Embryonic facial prominence (tissue), 1 donor: ENCODE results near the gene RTN4R.
"Not testable (repeated sequence)": the region's sequence is repeated elsewhere in the genome, so short reads cannot be mapped to it uniquely, and the experiment has no call there.

Experiments
- DNase-seq: peaks from one replicate; pipeline ENCODE4 v3.0.0-alpha.2; 2016; ENCODE audit errors: extremely low spot score

Gene RTN4R

GRCh38 chr22:20268279-20269012 is at the start of gene RTN4R:
RTN4R (minus strand) TSS chr22:20268318; CDS start chr22:20268092, 226 bp downstream.
- no peak for DNase-seq

GRCh38 chr22:20317402-20318042 is 49.4 kb upstream of the RTN4R start:
- DNase-seq = not testable (repeated sequence)

DNA sequence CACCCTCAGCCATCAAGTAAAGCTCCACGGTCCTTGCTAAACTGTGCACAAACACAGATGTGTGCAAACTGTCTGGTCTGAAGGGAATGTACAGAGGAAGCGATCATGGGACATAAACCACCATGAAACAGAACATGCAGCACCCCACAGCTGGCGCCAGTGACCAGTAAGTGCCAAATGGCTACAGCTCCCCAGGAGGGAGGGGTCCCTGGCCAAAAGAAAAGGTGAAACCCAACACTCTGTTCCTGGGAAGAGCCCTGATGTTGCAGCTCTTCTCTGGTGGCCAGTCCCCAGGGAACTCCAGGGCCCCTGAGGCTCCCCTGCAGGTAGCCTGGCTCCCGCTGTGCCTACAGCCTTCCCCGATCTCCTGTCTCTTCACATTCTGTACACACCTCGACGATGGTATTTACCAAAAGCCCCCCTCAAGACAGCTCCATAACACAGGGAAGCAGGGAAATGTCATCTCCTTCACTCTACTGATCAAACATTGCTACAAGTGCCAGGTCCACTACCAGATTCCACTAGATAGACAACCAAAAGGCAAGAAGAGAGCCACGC is 48.8 kb upstream of the RTN4R start:
- DNase-seq = no peak

DNA sequence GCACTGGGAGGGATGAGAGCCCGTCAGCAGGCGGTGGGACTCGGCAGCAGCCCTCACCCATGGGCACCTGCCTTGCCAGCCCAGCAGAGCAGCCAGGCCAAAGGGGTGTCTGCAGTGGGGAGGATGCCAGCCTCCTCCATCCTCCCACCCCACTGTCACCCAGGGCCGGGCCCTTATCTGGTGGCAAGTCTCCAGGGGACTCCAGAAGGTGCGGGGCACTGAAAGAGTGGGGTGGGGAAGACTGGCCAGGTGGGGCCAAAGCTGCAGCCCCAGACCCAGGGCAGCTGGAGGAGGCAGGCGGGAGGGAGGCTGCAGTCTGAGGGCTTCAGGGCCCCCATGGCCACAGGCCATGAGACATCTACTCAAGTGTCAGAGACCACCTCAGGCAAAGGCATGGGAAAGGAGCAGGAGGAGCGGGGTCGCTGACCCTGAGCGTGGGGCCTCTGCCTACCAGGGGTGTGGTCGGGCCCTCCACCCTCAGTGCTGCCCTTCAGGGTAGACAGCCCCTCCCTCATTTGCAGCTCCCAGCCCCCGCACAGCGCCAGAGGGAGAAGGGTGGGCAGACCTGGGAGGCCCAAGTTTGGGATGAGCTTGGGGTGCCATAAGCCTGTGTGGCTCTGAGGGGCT is 48.2 kb upstream of the RTN4R start:
- no peak for DNase-seq

- no peak for DNase-seq
These were observed 47.5 kb upstream of the RTN4R start for GRCh38 chr22:20315337-20316216.

DNA sequence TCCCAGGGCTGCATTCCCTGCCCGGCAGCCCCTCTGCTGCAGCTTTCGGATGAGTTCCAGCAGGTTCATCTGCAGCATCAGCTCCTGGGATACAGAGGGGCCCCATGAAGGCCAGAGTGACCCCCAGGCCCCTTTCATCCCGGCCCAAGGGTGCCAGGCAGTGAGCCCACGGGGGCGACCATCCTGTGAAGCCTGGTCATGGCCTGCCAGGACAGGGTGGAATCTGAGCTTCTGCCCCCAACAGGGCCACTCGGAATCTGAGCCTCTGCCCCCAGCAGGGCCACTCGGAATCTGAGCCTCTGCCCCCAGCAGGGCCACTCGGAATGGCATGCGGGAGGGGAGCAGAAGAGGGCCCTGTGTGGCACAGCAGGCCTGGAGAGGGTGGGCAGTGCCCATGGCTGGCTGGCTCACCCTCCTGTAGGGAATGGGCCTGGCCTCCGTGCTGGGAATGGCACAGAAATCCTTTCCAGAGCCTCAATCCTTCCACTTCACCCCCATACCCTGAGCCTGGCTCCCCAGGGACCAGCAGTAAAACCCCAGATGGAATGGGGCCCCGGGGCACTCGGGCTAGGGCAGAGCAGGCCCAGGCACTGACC is 46.7 kb upstream of the RTN4R start:
- DNase-seq = not testable (repeated sequence)

DNA sequence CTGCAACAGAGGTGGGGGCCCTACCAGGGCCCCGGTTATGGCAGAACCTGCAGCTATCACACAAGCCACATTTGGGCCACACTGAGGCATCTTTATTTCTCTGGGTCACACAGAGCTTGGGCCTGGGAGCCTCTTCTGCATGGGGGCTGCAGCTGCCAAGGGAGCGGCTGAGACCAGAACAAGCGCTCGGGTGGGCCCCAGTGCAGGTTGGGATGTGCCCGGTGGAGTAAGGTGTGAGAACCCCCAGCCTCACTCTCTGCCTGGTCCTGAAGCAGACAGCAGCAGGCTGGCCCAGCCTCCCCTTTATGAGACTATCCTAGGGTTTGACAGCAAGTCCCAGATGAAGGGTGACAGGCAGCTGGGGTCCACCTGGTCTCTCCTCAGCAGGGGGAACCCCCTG is 46.1 kb upstream of the RTN4R start:
- DNase-seq = not testable (repeated sequence)

DNA sequence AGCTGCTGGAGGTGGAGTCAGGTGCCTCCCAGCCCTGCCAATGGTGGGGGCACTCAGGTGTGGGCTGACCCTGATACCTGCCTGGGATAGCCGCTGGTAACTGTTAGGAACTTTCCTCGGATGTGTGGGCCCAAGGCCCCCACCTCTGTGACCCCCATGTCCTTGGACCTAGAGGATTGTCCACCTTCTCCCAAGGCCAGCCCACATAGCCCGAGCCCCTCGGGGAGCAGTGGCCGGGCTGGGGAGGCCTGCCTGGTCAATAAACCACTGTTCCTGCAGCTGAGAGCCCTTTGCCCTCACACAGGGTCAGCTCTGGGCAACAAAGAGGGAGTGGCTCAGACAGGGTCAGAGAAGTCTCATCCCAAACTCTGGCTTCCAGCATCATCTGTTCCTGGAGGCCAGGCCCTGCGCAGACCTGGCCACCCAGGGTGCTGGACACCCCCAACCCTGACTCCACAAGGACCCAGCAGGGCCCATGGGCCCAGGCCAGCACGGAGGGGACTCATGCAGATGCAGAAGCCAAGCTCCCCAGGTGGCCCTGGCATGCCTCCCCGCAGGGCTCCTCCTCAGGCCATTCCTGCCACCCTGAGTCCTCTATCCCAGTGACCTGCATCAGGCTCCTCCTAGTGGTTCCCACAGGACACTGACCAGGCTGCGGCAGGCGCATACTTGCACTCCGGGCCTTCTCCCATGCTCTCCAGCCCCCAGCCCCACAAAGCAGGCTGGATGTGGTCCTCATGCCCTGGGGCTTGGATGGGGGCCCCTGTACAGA is 45.4 kb upstream of the RTN4R start:
- not testable (repeated sequence) for DNase-seq

DNA sequence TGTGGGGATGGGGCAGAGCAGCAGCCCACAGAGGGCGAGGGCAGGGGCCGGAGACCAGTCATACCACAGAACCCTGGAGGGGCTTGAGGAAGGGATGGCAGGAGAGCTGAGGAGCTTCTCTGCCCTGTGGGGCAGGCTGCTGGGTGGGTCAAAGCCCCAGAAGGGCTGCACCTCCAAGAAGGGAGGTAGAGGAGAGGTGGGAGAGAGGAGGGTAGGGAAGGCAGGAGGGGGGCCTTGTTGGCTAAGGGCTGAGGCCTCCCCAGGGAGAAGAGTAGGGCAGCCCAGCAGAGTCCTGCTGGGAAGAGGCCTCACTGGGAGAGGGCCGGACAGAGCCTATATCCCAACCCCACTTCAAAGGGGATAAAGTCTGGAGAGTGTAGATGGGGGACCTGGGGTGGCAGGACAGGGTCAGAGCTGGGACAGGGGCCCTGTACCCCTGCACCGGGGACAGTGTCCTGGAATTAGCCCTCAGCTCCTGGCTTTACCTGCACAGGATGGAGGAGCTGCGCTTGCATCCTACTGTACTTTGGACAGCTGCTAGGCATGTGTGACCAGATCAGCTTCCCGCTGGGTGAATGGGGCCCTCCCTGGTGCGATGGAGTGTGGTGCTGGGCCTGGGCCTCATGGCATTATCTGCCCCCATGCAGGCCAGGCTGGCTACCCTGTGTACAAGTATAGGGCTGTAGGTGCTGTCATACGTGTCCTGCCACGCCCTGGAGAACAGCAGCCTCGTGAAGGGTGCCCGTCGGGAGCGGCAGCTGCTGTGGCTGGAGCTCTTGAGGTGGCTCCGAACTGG is 44.5 kb upstream of the RTN4R start:
- DNase-seq = no peak

DNA sequence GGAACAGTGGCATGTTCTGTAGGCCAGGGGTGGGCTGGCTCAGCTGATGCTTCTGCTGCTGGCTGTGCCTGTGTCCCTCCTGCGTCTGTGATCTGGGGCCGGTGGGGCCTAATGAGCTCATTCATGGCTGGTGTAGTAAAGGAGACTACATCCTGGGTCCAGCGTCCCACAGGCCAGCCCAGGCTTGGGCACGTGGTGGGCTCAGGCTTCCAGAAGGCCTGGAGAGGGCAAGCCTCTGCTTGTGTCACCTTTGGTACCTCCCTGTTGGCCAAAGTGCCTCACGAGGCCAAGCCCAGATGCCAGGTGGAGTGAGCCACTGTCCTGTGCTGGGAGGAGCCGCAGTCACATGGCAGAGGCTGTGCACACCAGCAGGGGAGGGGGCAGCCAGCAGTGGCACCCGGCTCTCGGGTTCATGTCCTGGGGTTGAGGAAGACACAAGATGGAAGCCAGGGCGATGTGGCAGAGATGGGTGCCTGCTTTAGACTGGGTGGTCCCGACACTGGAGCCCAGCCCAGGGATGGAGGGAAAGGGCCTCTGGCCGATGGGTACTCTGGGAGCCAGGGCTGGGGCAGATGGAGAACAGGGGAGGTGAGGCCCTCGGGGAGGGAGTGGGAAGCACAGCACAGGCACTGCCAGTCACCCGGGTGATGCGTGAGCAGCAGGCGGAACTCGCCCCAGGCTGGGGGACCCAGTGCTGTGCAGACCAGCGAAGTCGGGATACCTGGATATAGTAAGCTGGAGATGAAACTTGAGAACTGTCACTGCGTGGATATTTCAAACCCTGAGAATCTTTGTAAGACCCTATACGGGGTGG is 43.3 kb upstream of the RTN4R start:
- DNase-seq = not testable (repeated sequence)

GRCh38 chr22:20310773-20311172 is 42.7 kb upstream of the RTN4R start:
- not testable (repeated sequence) for DNase-seq

DNA sequence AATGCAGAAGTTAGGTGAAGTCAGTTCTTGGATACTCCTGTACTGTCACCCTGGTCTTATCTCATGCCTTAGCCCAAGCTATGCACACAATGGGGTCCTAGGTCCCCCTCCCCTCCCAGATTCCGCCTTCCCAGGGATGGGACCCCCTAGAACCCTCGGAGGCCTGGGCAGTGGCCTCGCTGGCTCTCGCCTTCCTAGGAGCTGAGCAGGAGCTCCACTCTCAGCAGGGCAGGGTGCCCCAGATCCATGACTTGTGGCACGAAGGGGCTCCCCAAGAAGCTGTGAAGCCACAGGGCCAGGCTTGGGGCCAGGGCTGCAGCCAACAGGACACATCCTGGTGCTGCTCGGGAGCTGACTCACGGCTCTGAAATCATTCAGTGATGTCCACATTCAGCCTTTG is 42.1 kb upstream of the RTN4R start:
- DNase-seq = not testable (repeated sequence)

DNA sequence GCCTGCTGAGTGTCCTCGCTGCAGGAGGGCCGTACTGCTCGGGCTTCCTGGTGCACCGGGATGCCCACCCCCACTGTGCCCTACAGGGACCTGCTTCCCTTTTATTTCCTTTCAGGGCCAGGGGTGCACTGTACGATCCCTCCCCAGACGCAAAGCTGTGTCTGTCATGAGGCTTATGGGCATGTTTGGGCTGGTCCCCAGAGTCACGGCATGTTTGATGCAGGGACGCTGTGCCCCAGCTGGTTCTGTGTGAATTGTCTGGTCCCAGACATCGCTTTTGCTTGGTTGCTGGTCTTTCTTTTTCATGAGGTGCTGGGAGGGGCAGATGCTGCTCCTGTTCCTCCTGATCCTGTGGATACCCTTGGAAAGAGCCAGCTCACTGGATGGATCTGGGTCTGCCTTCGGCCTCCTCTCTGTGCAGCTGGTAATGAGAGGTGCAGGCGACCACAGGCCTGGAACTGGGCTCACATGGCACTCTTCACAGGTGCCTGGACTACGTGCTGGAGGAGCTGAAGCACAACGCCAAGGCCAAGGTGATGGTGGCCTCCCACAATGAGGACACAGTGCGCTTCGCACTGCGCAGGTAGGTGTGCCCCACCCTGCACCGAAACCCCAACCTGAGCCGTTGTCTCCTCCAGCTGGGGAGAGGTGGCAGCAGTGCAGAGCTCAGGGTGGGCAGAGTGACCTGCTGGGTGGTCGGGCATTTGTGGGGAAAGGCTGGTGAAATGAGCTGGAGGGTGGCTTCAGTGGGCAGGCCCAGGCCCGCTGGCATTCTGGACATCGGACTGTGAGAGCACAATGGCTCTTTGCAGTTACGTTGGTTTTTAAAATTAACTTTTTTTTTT is 40.9 kb upstream of the RTN4R start:
- DNase-seq = not testable (repeated sequence)

DNA sequence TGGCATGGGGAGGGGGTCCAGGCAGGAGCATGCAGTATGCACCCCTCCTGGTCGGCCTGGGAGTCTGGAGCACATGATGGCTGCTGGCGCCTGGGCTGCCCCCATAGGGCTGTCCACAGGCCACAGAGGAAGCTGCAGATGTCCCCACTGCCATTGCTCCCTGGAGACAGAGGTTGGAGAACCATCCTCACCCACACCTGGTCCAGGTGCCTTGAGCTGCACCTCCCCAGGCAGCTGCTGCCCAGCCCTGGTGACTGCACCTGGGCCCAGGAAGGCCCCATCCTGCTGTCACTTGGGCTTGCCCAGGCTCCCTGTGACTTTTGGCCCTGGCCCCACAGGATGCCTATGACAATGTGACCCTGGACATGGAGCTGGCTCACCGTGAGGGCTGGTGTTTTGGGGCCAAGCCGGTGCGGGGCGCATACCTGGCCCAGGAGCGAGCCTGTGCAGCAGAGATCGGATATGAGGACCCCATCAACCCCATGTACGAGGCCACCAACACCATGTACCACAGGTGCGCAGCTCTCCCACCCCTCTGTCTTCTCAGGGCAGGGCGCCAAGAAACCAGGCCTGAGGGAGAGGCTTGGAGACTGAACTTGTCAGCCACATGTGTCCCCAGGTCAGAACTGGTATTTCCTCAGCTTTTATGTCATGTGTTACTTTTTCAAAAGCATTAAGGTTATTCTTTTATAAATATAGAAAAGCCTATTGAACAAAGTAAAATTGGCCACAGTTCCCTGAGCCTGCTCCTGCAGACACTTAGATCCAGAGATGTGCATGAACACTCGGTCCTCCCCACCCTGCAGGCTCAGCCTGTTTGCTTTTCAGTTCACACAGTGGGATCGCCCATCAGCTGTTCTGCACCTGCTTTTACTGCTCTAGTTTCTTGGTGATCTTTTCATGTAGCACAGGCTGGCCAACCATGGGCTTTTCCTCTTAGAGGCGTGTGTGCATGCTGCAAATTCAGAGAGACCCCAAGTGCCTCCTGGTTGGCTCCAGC is 39.6 kb upstream of the RTN4R start:
- DNase-seq = not testable (repeated sequence)

- not testable (repeated sequence) for DNase-seq
These were observed 38.7 kb upstream of the RTN4R start for GRCh38 chr22:20306646-20307447.
